ENCODE results near the gene SMURF1. TPM values are rescaled to one million over a fixed set of nuclear protein-coding genes. Genes with fewer than 3 reads are reported as not detected.

Gene SMURF1
- total and polyA plus RNA-seq, 2 of the 8 experiments (the other 6 are each of a cell fraction or from before 2014, with no cell fraction given) = 9.6 to 24.5 TPM

GRCh38 chr7:99047526-99048077, 96.3 kb downstream of the SMURF1 start:
- DNase-seq (ENCODE audit: low read depth in 1 of 2, low spot score in 2 of 2) (no peak), FAIRE-seq (no peak)
- Histone ChIP-seq H3K27ac (ENCODE audit: low read depth, low read length) (no peak overlapping the region), H3K79me2 (ENCODE audit: control insufficient read depth in 1 of 2, insufficient read depth in 2 of 2, low read length in 2 of 2) (no peaks in the 10 kb centered on the region), H3K56ac (replicated peaks; ENCODE audit: insufficient read length, low read depth, low read length) (no peak overlapping the region), H3K4ac (replicated peaks; ENCODE audit: insufficient read length, low read depth, low read length) (no peak overlapping the region), H3K4me1 (replicated peaks in 1 of 4; ENCODE audit: control insufficient read depth in 3 of 4, insufficient read depth in 4 of 4, low read length in 3 of 4) (no peaks in the 10 kb centered on the region), H2BK20ac (ENCODE audit: low read length) (no peak overlapping the region), H2BK120ac (replicated peaks; ENCODE audit: low read depth, low read length) (no peak overlapping the region), H3K18ac (ENCODE audit: extremely low read depth, low read length) (no peak overlapping the region), H3K9me3 (ENCODE audit: insufficient read depth in 2 of 2, low read depth in 1 of 2, low read length in 1 of 2) (no peaks in the 10 kb centered on the region), H2AFZ (ENCODE audit: low read length) (no peak overlapping the region), H2BK12ac (ENCODE audit: low read depth, low read length) (no peak overlapping the region), H3K23ac (ENCODE audit: insufficient read length) (no peak overlapping the region), H2BK5ac (ENCODE audit: low read depth, low read length) (no peak overlapping the region), H3K9ac (replicated peaks in 1 of 4; ENCODE audit: extremely low read depth in 1 of 4, low read depth in 3 of 4, low read length in 3 of 4) (no peak overlapping the region), H4K20me1 (replicated peaks in 1 of 2; ENCODE audit: control insufficient read depth in 1 of 2, insufficient read depth in 2 of 2, low read length in 2 of 2) (peaks cover 0 to 5% of the 10 kb centered on the region in 2 experiments), H3K27me3 (replicated peaks in 1 of 4; ENCODE audit: control insufficient read depth in 3 of 4, extremely low read depth in 1 of 4, insufficient read depth in 3 of 4, low read length in 3 of 4) (no peaks in the 10 kb centered on the region), H4K91ac (replicated peaks; ENCODE audit: insufficient read length, low read length) (no peak overlapping the region), H4K8ac (ENCODE audit: extremely low read depth, insufficient read depth, low read length) (no peak overlapping the region), H2AK5ac (ENCODE audit: low read depth, low read length) (no peak overlapping the region), H3K4me2 (ENCODE audit: insufficient read depth in 1 of 2, low read depth in 2 of 2, low read length in 2 of 2) (no peak overlapping the region), H3K4me3 (ENCODE audit: extremely low read depth in 1 of 4, insufficient read depth in 2 of 4, low read depth in 3 of 4, low read length in 4 of 4) (no peak overlapping the region), H2BK15ac (ENCODE audit: low read length) (no peak overlapping the region), H3K23me2 (ENCODE audit: low read depth, low read length) (no peaks in the 10 kb centered on the region), H3K36me3 (ENCODE audit: control insufficient read depth in 2 of 4, insufficient read depth in 4 of 4, low read length in 3 of 4) (peaks cover 25 to 65% (median 39%) of the 10 kb centered on the region in 4 experiments; a peak in 7 of 8 replicates), H4K5ac (ENCODE audit: insufficient read length, low read depth, low read length) (no peak overlapping the region), H3K14ac (ENCODE audit: insufficient read length) (no peak overlapping the region), H3K79me1 (ENCODE audit: low read depth, low read length) (no peaks in the 10 kb centered on the region)
- ChIA-PET CTCF (ENCODE audit: partially characterized antibody) (interaction anchor here (0.9 to 1.3 kb wide), 2 partner anchors 12 to 402 kb away, joined by 3 read pairs; no protein-coding TSS in a partner anchor), POLR2A (ENCODE audit: partially characterized antibody) (interaction anchor here (1.0 to 1.1 kb wide), 2 partner anchors 223 to 278 kb away, joined by 3 read pairs; partner anchors contain the start of gene ARPC1A)
- no peak for TF ChIP-seq SIN3A (conservative IDR thresholded peaks at IDR 0.05 in 1 of 2, IDR thresholded peaks at IDR 0.05 in 1 of 2; ENCODE audit: low read depth in 1 of 2, low read length in 2 of 2)
- TF ChIP-seq BCL11A (IDR thresholded peaks at IDR 0.05; ENCODE audit: low read depth in 2 of 2, low read length in 2 of 2) = no peak
- TF ChIP-seq POLR2AphosphoS5 (IDR thresholded peaks at IDR 0.05; ENCODE audit: low read depth, low read length) = no peak
- TF ChIP-seq BACH1 (IDR thresholded peaks at IDR 0.05; ENCODE audit: low read length) = no peak
- TF ChIP-seq FOSL1 (IDR thresholded peaks at IDR 0.05; ENCODE audit: insufficient read depth, low read depth, low read length) = no peak
- TF ChIP-seq CBX8 (IDR thresholded peaks at IDR 0.05; ENCODE audit: borderline replicate concordance, low read depth, low read length) = no peak
- WGBS, 2 experiments (ENCODE audit: extremely low coverage in 1 of 2, insufficient coverage in 1 of 2, insufficient read length in 1 of 2, insufficient replicate concordance in 2 of 2, low coverage in 1 of 2, low lambda C conversion rate in 2 of 2, missing lambda C conversion rate in 1 of 2) = 93% methylated on average over 15 of the region's 15 CpGs; no CpG with 5 or more reads in 1 of the 2 experiments

Data from H1 (cell line).